HEK293 (cell line): ENCODE results near the gene PCCA.

Experiments used
- CTCF ChIA-PET: fragments of 350-600 bp; formaldehyde crosslinking; extraction: SDS; loops from one replicate; lab custom pipeline; 2021; ENCODE audit warnings: antibody characterized with exemption; lab: Yijun Ruan, JAX
- POLR2A ChIA-PET: fragments of 300-600 bp; formaldehyde crosslinking; extraction: SDS; loops from one replicate; lab custom pipeline; 2020; ENCODE audit warnings: antibody characterized with exemption, inconsistent platforms; lab: Yijun Ruan, JAX
- H3K27ac ChIP-seq: fragments of 200-500 bp; sonication (Bioruptor generic); 2 replicates; pipeline ENCODE4 v1.5.1; 2014; ENCODE audit warnings: low read depth, low read length, control low read depth, inconsistent platforms; ENCODE audit errors: extremely low read depth
- H3K36me3 ChIP-seq, 2 experiments: fragments of 200-500 bp in 1 of 2; sonication (Bioruptor generic) in 1 of 2; 1 replicate in 1 of 2; 2 replicates in 1 of 2; pipeline ENCODE4 v1.5.1; 2014 to 2017; ENCODE audit warnings: inconsistent platforms in 2 of 2, low read length in 2 of 2; ENCODE audit not compliant: control insufficient read depth in 2 of 2, insufficient read depth in 1 of 2
- H3K4me1 ChIP-seq: fragments of 200-500 bp; sonication (Bioruptor generic); 2 replicates; pipeline ENCODE4 v1.5.1; 2014; ENCODE audit warnings: mild to moderate bottlenecking, low read length, inconsistent platforms; ENCODE audit not compliant: control insufficient read depth, insufficient read depth
- H3K4me3 ChIP-seq: 2 replicates; pipeline ENCODE4 v1.5.1; 2011; ENCODE audit warnings: low read depth, mild to moderate bottlenecking, control low read depth, low read length, moderate library complexity
- H3K9me3 ChIP-seq: fragments of 200-500 bp; sonication (Bioruptor generic); 2 replicates; pipeline ENCODE4 v1.5.1; 2014; ENCODE audit warnings: low read depth, low read length, inconsistent platforms; ENCODE audit not compliant: control insufficient read depth, insufficient read depth
- HOXD13 ChIP-seq: sonication (generic); formaldehyde crosslinking; IDR thresholded peaks from 2 replicates; pipeline ENCODE4 v1.8.0; 2022; ENCODE audit warnings: missing genetic modification reagents, borderline replicate concordance
- OSR2 ChIP-seq: fragments of 450-650 bp; formaldehyde crosslinking; IDR thresholded peaks from 2 replicates; pipeline ENCODE4 v1.5.1; 2016; ENCODE audit warnings: missing biosample characterization, missing genetic modification characterization
- PRDM1 ChIP-seq: fragments of 450-650 bp; formaldehyde crosslinking; IDR thresholded peaks from 2 replicates; pipeline ENCODE4; 2016; ENCODE audit warnings: missing biosample characterization, missing genetic modification characterization
- SCRT2 ChIP-seq: fragments of 450-650 bp; formaldehyde crosslinking; IDR thresholded peaks from 2 replicates; pipeline ENCODE4 v1.5.1; 2016; ENCODE audit warnings: missing biosample characterization, missing genetic modification characterization
- ZBTB20 ChIP-seq: fragments of 450-650 bp; formaldehyde crosslinking; IDR thresholded peaks from 2 replicates; pipeline ENCODE4 v1.5.1; 2016; ENCODE audit warnings: missing biosample characterization, missing genetic modification characterization
- ZEB2 ChIP-seq: fragments of 450-650 bp; formaldehyde crosslinking; IDR thresholded peaks from 2 replicates; pipeline ENCODE4 v1.5.1; 2016; ENCODE audit warnings: missing biosample characterization, missing genetic modification characterization
- ZNF133 ChIP-seq: fragments of 450-650 bp; formaldehyde crosslinking; IDR thresholded peaks from 2 replicates; pipeline ENCODE4 v1.5.1; 2016; ENCODE audit warnings: missing biosample characterization, missing genetic modification characterization
- ZNF138 ChIP-seq: fragments of 450-650 bp; formaldehyde crosslinking; IDR thresholded peaks from 2 replicates; pipeline ENCODE4 v1.5.1; 2016; ENCODE audit warnings: missing biosample characterization, missing genetic modification characterization, borderline replicate concordance
- ZNF223 ChIP-seq: fragments of 450-650 bp; formaldehyde crosslinking; IDR thresholded peaks from 2 replicates; pipeline ENCODE4 v1.5.1; 2016; ENCODE audit warnings: missing biosample characterization, missing genetic modification characterization
- ZNF239 ChIP-seq: fragments of 450-650 bp; formaldehyde crosslinking; IDR thresholded peaks from 2 replicates; pipeline ENCODE4 v1.5.1; 2016; ENCODE audit warnings: missing biosample characterization, missing genetic modification characterization
- ZNF391 ChIP-seq: fragments of 450-650 bp; formaldehyde crosslinking; IDR thresholded peaks from 2 replicates; pipeline ENCODE4 v1.5.1; 2016; ENCODE audit warnings: low read depth, missing biosample characterization, missing genetic modification characterization, borderline replicate concordance
- ZNF514 ChIP-seq: fragments of 450-650 bp; formaldehyde crosslinking; IDR thresholded peaks from 2 replicates; pipeline ENCODE4 v1.5.1; 2016; ENCODE audit warnings: missing biosample characterization, missing genetic modification characterization
- ZNF549 ChIP-seq: fragments of 450-650 bp; IDR thresholded peaks from 2 replicates; pipeline ENCODE4 v1.5.1; 2018; ENCODE audit warnings: missing biosample characterization, missing genetic modification characterization, mild to moderate bottlenecking, inconsistent platforms, moderate library complexity
- ZNF629 ChIP-seq: fragments of 450-650 bp; formaldehyde crosslinking; IDR thresholded peaks from 2 replicates; pipeline ENCODE4 v1.5.1; 2017; ENCODE audit warnings: missing biosample characterization, missing genetic modification characterization
- ZNF658 ChIP-seq: fragments of 450-650 bp; formaldehyde crosslinking; IDR thresholded peaks from 2 replicates; pipeline ENCODE4; 2016; ENCODE audit warnings: missing biosample characterization, missing genetic modification characterization
- ZNF701 ChIP-seq: fragments of 450-650 bp; formaldehyde crosslinking; IDR thresholded peaks from 2 replicates; pipeline ENCODE4 v1.5.1; 2016; ENCODE audit warnings: missing biosample characterization, missing genetic modification characterization
- ZNF76 ChIP-seq: fragments of 450-650 bp; formaldehyde crosslinking; IDR thresholded peaks from 2 replicates; pipeline ENCODE4; 2016; ENCODE audit warnings: low read depth, missing biosample characterization, missing genetic modification characterization, borderline replicate concordance
- ZNF776 ChIP-seq: fragments of 450-650 bp; formaldehyde crosslinking; IDR thresholded peaks from 2 replicates; pipeline ENCODE4 v1.5.0; 2017; ENCODE audit warnings: missing biosample characterization, missing genetic modification characterization, borderline replicate concordance
- ZNF785 ChIP-seq: fragments of 450-650 bp; formaldehyde crosslinking; IDR thresholded peaks from 2 replicates; pipeline ENCODE4 v1.5.1; 2016; ENCODE audit warnings: missing biosample characterization, missing genetic modification characterization
- ZNF791 ChIP-seq: fragments of 450-650 bp; formaldehyde crosslinking; IDR thresholded peaks from 2 replicates; pipeline ENCODE4 v1.5.1; 2016; ENCODE audit warnings: missing biosample characterization, missing genetic modification characterization
- TF ChIP-seq, protein P1 (sequence below): fragments of 450-650 bp; formaldehyde crosslinking; IDR thresholded peaks from 2 replicates; pipeline ENCODE4 v1.5.1; 2017; ENCODE audit warnings: missing biosample characterization, mild to moderate bottlenecking, missing genetic modification characterization, moderate library complexity
- TF ChIP-seq, protein P2 (sequence below): fragments of 450-650 bp; formaldehyde crosslinking; IDR thresholded peaks from 2 replicates; pipeline ENCODE4 v1.5.1; 2016; ENCODE audit warnings: missing biosample characterization, missing genetic modification characterization
- TF ChIP-seq, protein P3 (sequence below): fragments of 450-650 bp; formaldehyde crosslinking; IDR thresholded peaks from 2 replicates; pipeline ENCODE4 v1.5.1; 2016; ENCODE audit warnings: missing biosample characterization, missing genetic modification characterization

The PCCA gene

DNA sequence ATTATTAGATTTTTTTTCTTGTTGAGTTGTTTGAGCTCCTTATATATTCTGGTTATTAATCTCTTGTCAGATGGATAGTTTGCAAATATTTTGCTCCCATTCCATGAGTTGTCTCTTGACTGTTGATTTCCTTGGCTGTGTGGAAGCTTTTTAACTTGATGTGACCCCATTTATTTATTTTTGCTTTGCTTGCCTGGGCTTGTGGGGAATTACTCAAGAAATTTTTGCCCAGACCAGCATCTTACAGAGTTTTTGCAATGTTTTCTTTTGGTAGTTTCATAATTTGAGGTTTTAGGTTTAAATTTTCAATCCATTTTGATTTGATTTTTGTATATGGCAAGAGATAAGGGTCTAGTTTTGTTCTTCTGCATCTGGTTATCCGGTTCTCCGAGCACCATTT lies 124.7 kb downstream of the PCCA start:
- CTCF ChIA-PET, result no interaction called here
- H3K27ac ChIP-seq, result no peak overlapping the region
- POLR2A ChIA-PET, result no interaction called here
- no peaks in the 10 kb centered on the region for H3K9me3 ChIP-seq
- no peaks in the 10 kb centered on the region for H3K4me1 ChIP-seq
- H3K36me3 ChIP-seq, result no peaks in the 10 kb centered on the region
- no peak overlapping the region for H3K4me3 ChIP-seq
- no peak for TF ChIP-seq ZNF629
- no peak for TF ChIP-seq OSR2 (tag by site-specific recombination)
- TF ChIP-seq ZNF776, result no peak
- TF ChIP-seq, protein P1, sequence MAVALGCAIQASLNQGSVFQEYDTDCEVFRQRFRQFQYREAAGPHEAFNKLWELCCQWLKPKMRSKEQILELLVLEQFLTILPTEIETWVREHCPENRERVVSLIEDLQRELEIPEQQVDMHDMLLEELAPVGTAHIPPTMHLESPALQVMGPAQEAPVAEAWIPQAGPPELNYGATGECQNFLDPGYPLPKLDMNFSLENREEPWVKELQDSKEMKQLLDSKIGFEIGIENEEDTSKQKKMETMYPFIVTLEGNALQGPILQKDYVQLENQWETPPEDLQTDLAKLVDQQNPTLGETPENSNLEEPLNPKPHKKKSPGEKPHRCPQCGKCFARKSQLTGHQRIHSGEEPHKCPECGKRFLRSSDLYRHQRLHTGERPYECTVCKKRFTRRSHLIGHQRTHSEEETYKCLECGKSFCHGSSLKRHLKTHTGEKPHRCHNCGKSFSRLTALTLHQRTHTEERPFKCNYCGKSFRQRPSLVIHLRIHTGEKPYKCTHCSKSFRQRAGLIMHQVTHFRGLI (tag by site-specific recombination), result no peak
- no peak for TF ChIP-seq ZNF514 (tag by site-specific recombination)
- TF ChIP-seq ZBTB20 (tag by site-specific recombination), result no peak
- no peak for TF ChIP-seq PRDM1 (tag by site-specific recombination)
- no peak for TF ChIP-seq ZNF223 (tag by site-specific recombination)
- TF ChIP-seq, protein P2, sequence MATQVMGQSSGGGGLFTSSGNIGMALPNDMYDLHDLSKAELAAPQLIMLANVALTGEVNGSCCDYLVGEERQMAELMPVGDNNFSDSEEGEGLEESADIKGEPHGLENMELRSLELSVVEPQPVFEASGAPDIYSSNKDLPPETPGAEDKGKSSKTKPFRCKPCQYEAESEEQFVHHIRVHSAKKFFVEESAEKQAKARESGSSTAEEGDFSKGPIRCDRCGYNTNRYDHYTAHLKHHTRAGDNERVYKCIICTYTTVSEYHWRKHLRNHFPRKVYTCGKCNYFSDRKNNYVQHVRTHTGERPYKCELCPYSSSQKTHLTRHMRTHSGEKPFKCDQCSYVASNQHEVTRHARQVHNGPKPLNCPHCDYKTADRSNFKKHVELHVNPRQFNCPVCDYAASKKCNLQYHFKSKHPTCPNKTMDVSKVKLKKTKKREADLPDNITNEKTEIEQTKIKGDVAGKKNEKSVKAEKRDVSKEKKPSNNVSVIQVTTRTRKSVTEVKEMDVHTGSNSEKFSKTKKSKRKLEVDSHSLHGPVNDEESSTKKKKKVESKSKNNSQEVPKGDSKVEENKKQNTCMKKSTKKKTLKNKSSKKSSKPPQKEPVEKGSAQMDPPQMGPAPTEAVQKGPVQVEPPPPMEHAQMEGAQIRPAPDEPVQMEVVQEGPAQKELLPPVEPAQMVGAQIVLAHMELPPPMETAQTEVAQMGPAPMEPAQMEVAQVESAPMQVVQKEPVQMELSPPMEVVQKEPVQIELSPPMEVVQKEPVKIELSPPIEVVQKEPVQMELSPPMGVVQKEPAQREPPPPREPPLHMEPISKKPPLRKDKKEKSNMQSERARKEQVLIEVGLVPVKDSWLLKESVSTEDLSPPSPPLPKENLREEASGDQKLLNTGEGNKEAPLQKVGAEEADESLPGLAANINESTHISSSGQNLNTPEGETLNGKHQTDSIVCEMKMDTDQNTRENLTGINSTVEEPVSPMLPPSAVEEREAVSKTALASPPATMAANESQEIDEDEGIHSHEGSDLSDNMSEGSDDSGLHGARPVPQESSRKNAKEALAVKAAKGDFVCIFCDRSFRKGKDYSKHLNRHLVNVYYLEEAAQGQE (tag by site-specific recombination), result no peak
- TF ChIP-seq SCRT2 (tag by site-specific recombination), result no peak
- no peak for TF ChIP-seq ZNF239 (tag by site-specific recombination)
- no peak for TF ChIP-seq ZNF785
- TF ChIP-seq ZNF76 (tag by site-specific recombination), result no peak
- no peak for TF ChIP-seq ZNF658 (tag by site-specific recombination)
- no peak for TF ChIP-seq ZNF391 (tag by site-specific recombination)
- no peak for TF ChIP-seq HOXD13 (CRISPR knock-in tag)
- TF ChIP-seq ZNF549 (tag by site-specific recombination), result no peak
- TF ChIP-seq ZNF701 (tag by site-specific recombination), result no peak
- TF ChIP-seq, protein P3, sequence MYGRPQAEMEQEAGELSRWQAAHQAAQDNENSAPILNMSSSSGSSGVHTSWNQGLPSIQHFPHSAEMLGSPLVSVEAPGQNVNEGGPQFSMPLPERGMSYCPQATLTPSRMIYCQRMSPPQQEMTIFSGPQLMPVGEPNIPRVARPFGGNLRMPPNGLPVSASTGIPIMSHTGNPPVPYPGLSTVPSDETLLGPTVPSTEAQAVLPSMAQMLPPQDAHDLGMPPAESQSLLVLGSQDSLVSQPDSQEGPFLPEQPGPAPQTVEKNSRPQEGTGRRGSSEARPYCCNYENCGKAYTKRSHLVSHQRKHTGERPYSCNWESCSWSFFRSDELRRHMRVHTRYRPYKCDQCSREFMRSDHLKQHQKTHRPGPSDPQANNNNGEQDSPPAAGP (tag by site-specific recombination), result no peak
- no peak for TF ChIP-seq ZNF138 (tag by site-specific recombination)

DNA sequence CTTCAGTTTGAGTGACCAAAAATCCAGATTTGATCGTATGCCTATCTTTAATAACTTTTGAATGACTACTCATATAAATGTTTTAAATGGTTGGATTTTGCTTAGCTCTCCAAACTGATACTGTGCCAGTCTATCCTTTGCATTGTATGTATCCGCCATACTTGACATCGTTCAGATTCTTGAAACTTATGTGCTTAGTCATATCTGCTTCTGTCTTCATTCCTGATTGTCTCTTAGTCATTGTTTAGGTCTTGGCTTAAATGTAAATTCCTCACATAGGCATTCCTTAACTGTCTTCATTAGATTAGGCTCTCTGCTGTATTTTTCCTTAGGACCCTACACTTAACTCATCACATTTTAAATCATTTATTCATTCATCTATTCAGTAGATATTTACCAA lies 126.0 kb downstream of the PCCA start:
- H3K27ac ChIP-seq, result no peak overlapping the region
- ChIA-PET POLR2A (no interaction called here), CTCF (interaction anchor here (0.6 to 1.2 kb wide), 2 partner anchors 10 to 17 kb away, joined by 3 read pairs; no protein-coding TSS in a partner anchor)
- H3K9me3 ChIP-seq, result no peaks in the 10 kb centered on the region
- TF ChIP-seq ZNF791 (tag by site-specific recombination) (no peak), ZNF133 (tag by site-specific recombination) (no peak), ZEB2 (tag by site-specific recombination) (no peak)
- H3K4me3 ChIP-seq, result no peak overlapping the region
- no peaks in the 10 kb centered on the region for H3K36me3 ChIP-seq
- H3K4me1 ChIP-seq, result no peaks in the 10 kb centered on the region
